Vagina (tissue), 2 donors: ENCODE measurements around the gene UST.

Experiments used
- POLR2A ChIP-seq, 2 donors: fragments of 450-650 bp; IDR thresholded peaks; one replicate each; pipeline ENCODE4 v1.6.1; 2017; ENCODE audit warnings: antibody characterized with exemption in 2 of 2, mild to moderate bottlenecking in 2 of 2, moderate library complexity in 2 of 2
- POLR2AphosphoS5 ChIP-seq, 2 donors: sonication (generic); formaldehyde crosslinking; IDR thresholded peaks; one replicate each; pipeline ENCODE4 v1.9.0; 2017; ENCODE audit warnings: antibody characterized with exemption in 2 of 2, mild to moderate bottlenecking in 2 of 2, low read depth in 1 of 2; ENCODE audit not compliant: insufficient read depth in 1 of 2
- TF ChIP-seq, protein P1 (sequence below), 3 experiments: fragments of 450-650 bp in 2 of 3; fragments of 200-600 bp in 1 of 3; sonication (generic) in 1 of 3; IDR thresholded peaks; one replicate each; pipeline ENCODE4 v1.5.1; 2017 to 2019; ENCODE audit warnings: antibody characterized with exemption in 3 of 3, mild to moderate bottlenecking in 2 of 3, moderate library complexity in 2 of 3

DNA sequence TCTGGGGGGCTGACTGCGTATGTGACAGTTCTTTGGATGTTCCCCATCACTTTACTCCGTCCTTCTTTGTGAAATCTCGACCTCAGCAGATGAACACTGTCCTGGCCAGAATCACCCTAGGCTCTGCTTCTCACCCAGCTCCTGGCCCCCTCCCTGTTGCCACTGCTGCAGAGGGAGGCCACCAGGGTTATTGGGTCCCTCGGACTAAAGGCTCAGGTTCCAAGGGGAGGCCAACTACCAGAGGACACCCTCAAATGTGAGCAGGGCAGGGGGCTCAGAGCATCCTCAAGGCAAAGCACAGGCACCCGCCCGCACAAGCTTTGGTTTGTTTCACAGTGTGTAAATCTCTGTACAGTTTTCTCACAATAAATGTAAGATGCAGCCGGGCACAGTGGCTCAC is 269.9 kb downstream of the UST start:
- TF ChIP-seq, protein P1, sequence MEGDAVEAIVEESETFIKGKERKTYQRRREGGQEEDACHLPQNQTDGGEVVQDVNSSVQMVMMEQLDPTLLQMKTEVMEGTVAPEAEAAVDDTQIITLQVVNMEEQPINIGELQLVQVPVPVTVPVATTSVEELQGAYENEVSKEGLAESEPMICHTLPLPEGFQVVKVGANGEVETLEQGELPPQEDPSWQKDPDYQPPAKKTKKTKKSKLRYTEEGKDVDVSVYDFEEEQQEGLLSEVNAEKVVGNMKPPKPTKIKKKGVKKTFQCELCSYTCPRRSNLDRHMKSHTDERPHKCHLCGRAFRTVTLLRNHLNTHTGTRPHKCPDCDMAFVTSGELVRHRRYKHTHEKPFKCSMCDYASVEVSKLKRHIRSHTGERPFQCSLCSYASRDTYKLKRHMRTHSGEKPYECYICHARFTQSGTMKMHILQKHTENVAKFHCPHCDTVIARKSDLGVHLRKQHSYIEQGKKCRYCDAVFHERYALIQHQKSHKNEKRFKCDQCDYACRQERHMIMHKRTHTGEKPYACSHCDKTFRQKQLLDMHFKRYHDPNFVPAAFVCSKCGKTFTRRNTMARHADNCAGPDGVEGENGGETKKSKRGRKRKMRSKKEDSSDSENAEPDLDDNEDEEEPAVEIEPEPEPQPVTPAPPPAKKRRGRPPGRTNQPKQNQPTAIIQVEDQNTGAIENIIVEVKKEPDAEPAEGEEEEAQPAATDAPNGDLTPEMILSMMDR (IDR thresholded peaks at IDR 0.05) = no peak
- TF ChIP-seq POLR2AphosphoS5 (IDR thresholded peaks at IDR 0.05; ENCODE audit: insufficient read depth in 1 of 2, low read depth in 1 of 2) = no peak
- no peak for TF ChIP-seq POLR2A (IDR thresholded peaks at IDR 0.05)
